Suprapubic skin (tissue), 4 donors: ENCODE measurements around the gene DDOST. TPM values are rescaled to one million over a fixed set of nuclear protein-coding genes. Genes with fewer than 3 reads are reported as not detected.

ENCODE experiments used
- DNase-seq, 2 donors: peaks; one replicate each; pipeline ENCODE4 v3.0.0-alpha.2; 2019; ENCODE audit warnings: low spot score in 2 of 2
- H3K27ac ChIP-seq: fragments of 200-600 bp; sonication (generic); one replicate; pipeline ENCODE4 v1.5.1; 2019
- H3K27me3 ChIP-seq: fragments of 200-600 bp; sonication (generic); one replicate; pipeline ENCODE4 v1.5.1; 2019
- H3K36me3 ChIP-seq: fragments of 200-600 bp; sonication (generic); one replicate; pipeline ENCODE4 v1.5.1; 2019
- H3K4me1 ChIP-seq: fragments of 200-600 bp; sonication (generic); one replicate; pipeline ENCODE4 v1.5.1; 2019
- H3K4me3 ChIP-seq: fragments of 200-600 bp; sonication (generic); one replicate; pipeline ENCODE4 v1.5.1; 2019; ENCODE audit warnings: mild to moderate bottlenecking
- H3K9me3 ChIP-seq: fragments of 200-600 bp; sonication (generic); one replicate; pipeline ENCODE4 v1.5.1; 2019
- CTCF ChIP-seq, 2 donors: fragments of 200-600 bp in 1 of 2; fragments of 450-650 bp in 1 of 2; sonication (generic) in 1 of 2; IDR thresholded peaks; one replicate each; pipeline ENCODE4 v1.5.1; 2016 to 2019; ENCODE audit warnings: antibody characterized with exemption in 2 of 2, mild to moderate bottlenecking in 1 of 2, moderate library complexity in 1 of 2
- EP300 ChIP-seq: sonication (generic); formaldehyde crosslinking; IDR thresholded peaks from one replicate; pipeline ENCODE4 v1.6.1; 2017; ENCODE audit warnings: antibody characterized with exemption
- POLR2A ChIP-seq, 2 donors: fragments of 450-650 bp; IDR thresholded peaks; one replicate each; pipeline ENCODE4 v1.6.1; 2017; ENCODE audit warnings: antibody characterized with exemption in 2 of 2, mild to moderate bottlenecking in 2 of 2, moderate library complexity in 2 of 2
- POLR2AphosphoS5 ChIP-seq, 3 donors: sonication (generic); formaldehyde crosslinking; IDR thresholded peaks; one replicate each; pipeline ENCODE4 v1.6.1; 2017; ENCODE audit warnings: antibody characterized with exemption in 3 of 3
- WGBS: methylation state at CpG from one replicate; pipeline ENCODE4 v1.1.5; 2018; 5-methylcytosine and 5-hydroxymethylcytosine counted together
- total RNA-seq, 4 donors: library from RNA; depleted of rRNA; stranded (reverse); fragments of >200 nt; gene quantifications; one replicate each; pipeline ENCODE4 v1.1.0, GENCODE V29; 2016

The DDOST gene
- total RNA-seq, 4 donors from 2014 or later, result 75.9 to 143 (median 125) TPM

- Histone ChIP-seq H3K27ac (no peak overlapping the region), H3K36me3 (no peaks in the 10 kb centered on the region), H3K4me1 (peaks cover 18% of the 10 kb centered on the region), H3K4me3 (no peak overlapping the region), H3K9me3 (no peaks in the 10 kb centered on the region), H3K27me3 (no peaks in the 10 kb centered on the region)
- no peak for DNase-seq
- WGBS, result 84% methylated on average over 18 of the region's 18 CpGs
- TF ChIP-seq EP300 (no peak), CTCF (IDR thresholded peaks at IDR 0.05) (no peak), POLR2AphosphoS5 (IDR thresholded peaks at IDR 0.05) (no peak), POLR2A (IDR thresholded peaks at IDR 0.05) (no peak)
Observed at GRCh38 chr1:20698195-20698910, 37.2 kb upstream of the DDOST start.

GRCh38 chr1:20697563-20697962 is 36.4 kb upstream of the DDOST start:
- Histone ChIP-seq H3K9me3 (no peaks in the 10 kb centered on the region), H3K4me3 (no peak overlapping the region), H3K27me3 (no peaks in the 10 kb centered on the region), H3K4me1 (peaks cover 18% of the 10 kb centered on the region), H3K36me3 (no peaks in the 10 kb centered on the region), H3K27ac (no peak overlapping the region)
- WGBS, result 88% methylated on average over 11 of the region's 12 CpGs
- no peak for DNase-seq
- TF ChIP-seq CTCF (IDR thresholded peaks at IDR 0.05), result no peak

GRCh38 chr1:20696397-20697333 is 35.5 kb upstream of the DDOST start:
- peak overlapping the region; percentile 52 for H3K27ac ChIP-seq
- 4% methylated on average over 19 of the region's 46 CpGs for WGBS

GRCh38 chr1:20695515-20695914 is 34.3 kb upstream of the DDOST start:
- DNase-seq, result no peak
- peaks cover 18% of the 10 kb centered on the region for H3K4me1 ChIP-seq
- no peak for TF ChIP-seq POLR2A (IDR thresholded peaks at IDR 0.05)
- TF ChIP-seq EP300, result no peak
- no peak for TF ChIP-seq POLR2AphosphoS5 (IDR thresholded peaks at IDR 0.05)
- no peaks in the 10 kb centered on the region for H3K9me3 ChIP-seq
- H3K36me3 ChIP-seq, result no peaks in the 10 kb centered on the region
- H3K4me3 ChIP-seq, result no peak overlapping the region
- 78% methylated on average over 10 of the region's 10 CpGs for WGBS
- no peak overlapping the region for H3K27ac ChIP-seq
- no peaks in the 10 kb centered on the region for H3K27me3 ChIP-seq

More at GRCh38 chr1:20696397-20697333, 35.5 kb upstream of the DDOST start:
- peak overlapping the region; percentile 54 for H3K4me3 ChIP-seq
- peaks cover 18% of the 10 kb centered on the region for H3K4me1 ChIP-seq
- no peaks in the 10 kb centered on the region for H3K36me3 ChIP-seq
- no peaks in the 10 kb centered on the region for H3K27me3 ChIP-seq
- no peaks in the 10 kb centered on the region for H3K9me3 ChIP-seq
- no peak for TF ChIP-seq EP300
- TF ChIP-seq CTCF (IDR thresholded peaks at IDR 0.05), result peak; percentile 69 to 86
- TF ChIP-seq POLR2AphosphoS5 (IDR thresholded peaks at IDR 0.05), result no peak
- TF ChIP-seq POLR2A (IDR thresholded peaks at IDR 0.05), result no peak
- DNase-seq, result peak; percentile 92

- Histone ChIP-seq H3K27me3 (no peaks in the 10 kb centered on the region), H3K4me1 (peaks cover 18% of the 10 kb centered on the region), H3K9me3 (no peaks in the 10 kb centered on the region), H3K4me3 (no peak overlapping the region), H3K27ac (no peak overlapping the region), H3K36me3 (no peaks in the 10 kb centered on the region)
- WGBS, result 92% methylated on average over 2 of the region's 2 CpGs
- TF ChIP-seq POLR2A (IDR thresholded peaks at IDR 0.05) (no peak), EP300 (no peak), CTCF (IDR thresholded peaks at IDR 0.05) (no peak), POLR2AphosphoS5 (IDR thresholded peaks at IDR 0.05) (no peak)
- no peak for DNase-seq
Observed at GRCh38 chr1:20693623-20694022, 32.5 kb upstream of the DDOST start.
